ENCODE measurements around the gene ERVFRD-1.

DNA sequence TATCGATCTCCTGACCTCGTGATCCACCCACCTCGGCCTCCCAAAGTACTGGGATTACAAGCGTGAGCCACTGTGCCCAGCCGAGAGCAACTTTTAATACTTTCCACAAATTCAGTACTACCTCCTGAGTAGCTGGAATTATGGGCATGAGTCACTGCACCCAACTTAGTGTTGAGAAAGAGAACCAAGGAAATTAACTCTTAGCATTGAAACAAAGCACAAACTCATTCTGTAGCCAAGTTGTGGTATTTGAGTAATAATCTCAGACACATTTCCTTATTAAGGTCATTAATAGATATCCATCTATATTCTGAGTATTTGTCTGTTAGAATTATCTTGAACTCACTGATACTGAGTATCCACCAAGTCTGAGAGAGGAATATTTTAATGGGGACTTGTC is 53.1 kb downstream of the ERVFRD-1 start:
- TF ChIP-seq SPI1 (IDR thresholded peaks at IDR 0.05; ENCODE audit: borderline replicate concordance, low read depth) = no peak
- TF ChIP-seq POLR2AphosphoS5 (IDR thresholded peaks at IDR 0.05; ENCODE audit: low read depth) = no peak
- no peak for TF ChIP-seq CTCF (IDR thresholded peaks at IDR 0.05; ENCODE audit: insufficient read depth, low read length)
